T-helper 1 cell treated with Interleukin-12 subunit alpha and Interleukin-12 subunit beta and Interleukin-4 antibody, amounts not matched to agents 30 ng/mL and 1 ng/mL, for 36 hours (primary cell): ENCODE measurements around the gene TDRD9. TPM values are rescaled to one million over a fixed set of nuclear protein-coding genes. Genes with fewer than 3 reads are reported as not detected.

Experiments used
- intact Hi-C: fragments of 100-400 bp; cut with micrococcal nuclease; formaldehyde crosslinking; loops from one replicate; pipeline ENCODE4 v1.15.1; 2024
- total RNA-seq: library from RNA; stranded (reverse); gene quantifications from 2 replicates; pipeline ENCODE4 v1.2.3, GENCODE V29; 2022

Gene TDRD9
- total RNA-seq, 1 donor from 2014 or later = not detected

- intact Hi-C loops = no loop called here
Measured at GRCh38 chr14:103892247-103892646, 36.0 kb upstream of the TDRD9 start.

DNA sequence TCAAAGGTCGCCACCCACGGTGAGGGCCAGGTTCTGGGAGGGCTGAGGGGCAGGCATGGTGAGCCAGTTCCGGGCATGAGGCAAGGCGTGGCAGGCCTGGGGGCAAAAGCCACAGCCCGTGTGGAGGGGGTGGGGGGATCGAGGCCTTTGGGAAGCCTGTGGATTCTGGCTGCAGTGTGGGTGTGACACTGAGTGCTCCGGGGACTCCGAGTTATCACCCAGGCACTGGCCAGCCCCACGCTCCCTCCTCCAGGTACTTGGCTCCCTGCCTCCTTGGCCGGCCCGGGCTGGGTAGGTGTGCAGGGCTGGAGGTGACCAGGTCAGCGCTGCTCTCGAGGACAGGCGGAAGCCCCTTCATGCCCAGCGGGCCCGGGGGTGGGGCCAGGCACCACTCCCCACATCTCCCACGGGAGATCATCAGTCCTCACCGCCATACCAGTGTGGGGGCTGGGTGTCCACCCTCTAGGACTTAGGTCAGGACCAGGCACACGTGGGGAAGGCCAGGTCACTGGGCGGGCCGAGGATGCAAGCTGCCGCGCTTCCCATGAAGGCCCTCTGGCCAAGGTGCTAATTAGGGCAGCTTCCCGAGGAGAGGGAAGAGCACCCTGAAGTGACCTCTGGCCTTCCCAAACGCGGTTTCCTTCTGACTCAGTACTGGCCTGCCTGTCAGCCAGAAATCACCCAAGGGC is 34.1 kb upstream of the TDRD9 start:
- intact Hi-C loops = no loop called here

DNA sequence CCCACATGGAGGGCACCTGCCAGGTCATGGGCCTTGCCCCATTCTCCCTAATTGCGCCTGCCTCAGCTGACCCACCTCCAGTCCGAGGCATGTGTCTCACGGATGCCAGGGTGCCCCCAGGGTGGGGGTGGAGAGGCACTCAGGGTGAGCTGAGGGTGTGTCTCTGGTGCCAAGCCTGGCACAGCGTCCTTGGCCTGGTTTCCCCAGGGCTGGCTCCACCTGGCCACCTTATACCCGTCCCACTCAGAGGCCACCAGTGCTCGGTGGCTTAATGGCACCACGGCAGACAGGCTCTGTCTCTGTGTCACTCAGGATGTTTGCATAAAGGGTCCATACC is 33.6 kb upstream of the TDRD9 start:
- intact Hi-C loops = no loop called here

DNA sequence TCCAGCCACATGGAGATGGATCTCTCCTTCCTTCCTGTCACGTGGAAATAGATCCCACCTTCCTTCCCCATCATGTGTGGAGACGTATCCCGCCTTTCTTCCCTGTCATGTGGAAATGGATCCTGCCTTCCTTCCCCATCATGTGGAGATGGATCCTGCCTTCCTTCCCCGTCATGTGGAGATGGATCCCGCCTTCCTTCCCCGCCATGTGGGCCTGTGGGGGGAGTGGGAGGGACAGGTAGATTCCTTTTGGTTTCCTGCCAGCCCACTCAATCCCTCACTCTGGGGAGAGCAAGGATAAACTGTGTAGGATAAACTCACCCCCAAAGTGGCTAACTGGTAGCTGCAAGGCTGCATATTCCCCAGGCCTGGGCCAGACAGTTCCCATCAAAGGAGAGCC is 31.7 kb upstream of the TDRD9 start:
- intact Hi-C loops = no loop called here

DNA sequence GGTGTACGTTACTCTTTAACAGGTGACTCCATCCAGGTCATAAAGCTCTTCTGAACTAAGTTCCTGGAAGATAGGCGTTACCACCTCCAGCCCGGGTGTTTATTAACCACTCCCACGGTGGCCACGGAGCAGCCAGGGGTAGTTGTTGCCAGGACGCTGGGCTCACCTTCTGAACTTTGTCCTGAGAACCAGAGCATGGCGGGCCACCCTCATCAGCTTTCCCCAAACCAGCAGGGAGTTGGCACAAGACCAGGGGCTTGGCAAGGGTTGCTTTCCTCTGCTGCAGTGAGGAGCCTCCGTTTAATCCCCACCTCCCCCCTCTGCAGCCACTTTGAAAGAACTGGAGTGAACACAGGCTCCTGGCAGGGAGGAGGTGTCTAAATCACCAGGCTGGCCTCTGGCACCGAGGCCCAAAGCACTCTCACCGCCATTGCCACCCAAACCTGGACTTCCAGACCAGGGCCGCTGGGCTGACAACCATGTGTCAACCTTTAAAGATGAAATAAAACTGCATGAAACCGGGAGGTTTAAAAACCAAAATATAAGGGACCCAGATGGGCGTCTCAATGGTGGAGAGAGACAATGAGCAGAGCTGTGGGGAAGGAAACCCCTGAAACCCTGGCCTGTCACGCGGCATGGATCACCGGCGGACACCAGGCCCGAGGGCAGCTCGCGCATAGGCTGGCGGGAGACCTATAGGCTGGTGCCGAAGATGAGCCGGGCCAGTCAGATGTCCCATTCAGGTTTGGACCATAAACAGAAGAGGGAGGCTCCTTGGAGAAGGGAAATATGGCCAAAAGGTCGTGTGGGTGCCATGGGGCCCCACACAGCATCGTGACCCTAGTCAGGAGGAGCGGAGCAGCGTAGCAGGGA is 30.9 kb upstream of the TDRD9 start:
- intact Hi-C loops = no loop called here

GRCh38 chr14:103898204-103898603 is 30.1 kb upstream of the TDRD9 start:
- intact Hi-C loops = no loop called here

DNA sequence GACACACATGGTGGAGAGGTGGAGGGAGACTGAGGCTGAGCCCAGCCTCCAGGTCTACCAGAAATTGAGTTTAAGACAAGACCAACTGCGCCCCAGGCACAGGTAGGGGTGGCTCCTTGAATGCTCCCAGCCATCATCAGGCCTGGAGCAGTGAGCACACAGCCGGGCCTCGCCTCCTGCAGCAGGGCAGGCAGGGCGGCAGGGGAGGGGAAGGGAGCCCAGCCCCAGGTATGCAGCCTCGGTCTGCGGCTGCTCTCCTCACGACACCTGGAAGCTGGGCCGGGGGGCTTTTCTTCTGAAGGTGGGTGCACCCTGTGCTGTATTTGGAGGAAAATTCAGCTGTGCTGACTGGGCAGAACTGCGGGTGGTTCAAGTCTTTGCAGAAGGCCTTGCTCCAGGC is 29.5 kb upstream of the TDRD9 start:
- intact Hi-C loops = no loop called here

DNA sequence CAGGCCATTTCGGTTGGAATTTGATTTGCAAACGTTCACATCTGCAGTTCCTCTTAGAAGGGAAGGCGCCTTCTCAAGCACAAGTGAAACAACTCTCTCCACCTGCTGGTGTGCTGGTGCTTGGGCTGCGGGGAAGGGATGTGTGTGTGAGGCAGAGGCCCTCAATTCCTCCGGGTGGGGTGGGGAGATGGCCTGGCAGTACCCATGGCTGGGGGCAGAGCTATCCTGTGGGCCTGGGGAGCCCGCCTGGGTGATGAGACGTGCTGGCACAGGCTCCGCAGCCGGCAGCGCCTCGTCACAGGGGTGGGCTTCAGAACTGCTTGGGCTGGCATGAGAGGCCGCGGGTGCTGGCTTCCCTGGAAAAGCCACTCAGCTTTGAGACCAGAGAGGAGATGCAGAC is 28.9 kb upstream of the TDRD9 start:
- intact Hi-C loops = no loop called here

DNA sequence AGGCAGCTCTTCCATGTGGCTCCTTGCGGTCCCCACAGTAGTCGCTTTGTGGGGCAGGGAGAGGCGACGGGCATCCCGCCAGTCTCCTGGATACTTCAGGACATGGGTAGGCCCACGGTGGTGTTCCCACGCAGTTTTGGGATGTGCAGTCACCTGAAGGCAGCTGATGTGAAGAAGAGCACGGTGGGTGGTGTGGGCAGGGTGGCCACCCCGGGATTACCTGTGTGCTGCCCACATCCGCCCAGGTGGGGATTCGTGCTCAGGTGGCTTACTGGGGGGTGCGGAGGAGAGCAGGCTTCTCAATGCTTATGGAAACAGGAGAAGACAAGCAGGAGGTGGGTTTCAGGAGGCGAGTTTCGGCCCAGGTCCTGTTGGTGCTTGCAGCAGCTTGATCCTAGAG is 28.4 kb upstream of the TDRD9 start:
- intact Hi-C loops = no loop called here

DNA sequence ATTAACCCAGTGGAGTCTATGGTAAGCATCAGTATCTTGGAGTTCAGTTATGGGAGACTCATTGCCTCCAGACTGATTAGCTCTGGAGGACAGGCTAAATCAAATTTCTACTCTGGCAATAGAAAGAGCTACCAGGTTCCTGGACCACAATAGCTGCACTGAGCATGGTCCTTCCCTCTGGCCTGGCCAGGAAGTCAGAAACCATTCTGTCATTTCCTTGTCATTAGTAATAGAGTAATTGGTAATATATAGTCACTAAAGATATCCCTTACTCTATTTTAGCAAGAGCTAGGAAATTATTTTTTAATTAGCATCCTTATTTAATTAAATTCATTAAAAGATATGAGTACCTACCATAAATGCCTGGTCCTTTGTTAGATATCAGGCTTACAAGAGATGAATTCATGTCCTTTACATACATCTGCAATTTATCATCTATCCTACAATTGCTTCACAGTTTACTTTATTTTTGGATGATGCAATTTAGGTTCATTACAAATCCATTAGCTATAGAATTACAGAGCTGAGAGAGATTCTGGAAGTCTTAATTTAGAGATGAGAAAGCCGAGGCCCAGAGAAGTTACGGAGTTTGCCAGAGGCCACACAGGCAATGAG is 23.7 kb upstream of the TDRD9 start:
- intact Hi-C loops = no loop called here

DNA sequence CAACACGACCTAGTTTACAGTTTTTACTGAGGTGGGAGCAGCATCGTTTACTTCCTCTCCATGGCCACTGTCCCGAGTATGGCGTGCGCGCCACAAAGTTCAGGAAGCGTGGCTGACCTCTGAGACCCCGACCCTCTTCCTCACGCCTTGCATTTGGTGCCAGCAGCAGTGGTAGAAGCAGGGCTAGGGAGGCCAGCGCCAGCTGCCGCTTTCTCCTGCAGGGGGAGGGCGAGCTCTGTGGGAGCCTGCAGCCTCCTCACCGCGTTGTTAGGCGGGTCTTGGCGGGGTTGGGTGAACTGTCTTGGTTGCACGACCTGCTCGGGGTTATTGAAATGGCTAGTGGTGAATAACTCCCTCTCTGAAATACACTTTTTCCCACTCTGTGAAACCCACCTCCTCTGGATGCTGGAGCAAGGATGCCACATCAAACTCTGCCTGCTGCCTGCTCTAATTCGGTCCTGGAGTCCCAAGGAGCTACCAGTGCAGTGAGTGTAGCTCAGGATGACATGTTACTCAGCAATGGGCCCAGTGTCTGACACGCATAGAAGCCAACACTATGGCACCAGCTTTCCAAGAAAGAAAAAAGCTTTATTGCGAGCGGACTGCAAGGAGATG is 22.3 kb upstream of the TDRD9 start:
- intact Hi-C loops = no loop called here

- intact Hi-C loops = no loop called here
Measured at GRCh38 chr14:103908580-103908979, 19.7 kb upstream of the TDRD9 start.

DNA sequence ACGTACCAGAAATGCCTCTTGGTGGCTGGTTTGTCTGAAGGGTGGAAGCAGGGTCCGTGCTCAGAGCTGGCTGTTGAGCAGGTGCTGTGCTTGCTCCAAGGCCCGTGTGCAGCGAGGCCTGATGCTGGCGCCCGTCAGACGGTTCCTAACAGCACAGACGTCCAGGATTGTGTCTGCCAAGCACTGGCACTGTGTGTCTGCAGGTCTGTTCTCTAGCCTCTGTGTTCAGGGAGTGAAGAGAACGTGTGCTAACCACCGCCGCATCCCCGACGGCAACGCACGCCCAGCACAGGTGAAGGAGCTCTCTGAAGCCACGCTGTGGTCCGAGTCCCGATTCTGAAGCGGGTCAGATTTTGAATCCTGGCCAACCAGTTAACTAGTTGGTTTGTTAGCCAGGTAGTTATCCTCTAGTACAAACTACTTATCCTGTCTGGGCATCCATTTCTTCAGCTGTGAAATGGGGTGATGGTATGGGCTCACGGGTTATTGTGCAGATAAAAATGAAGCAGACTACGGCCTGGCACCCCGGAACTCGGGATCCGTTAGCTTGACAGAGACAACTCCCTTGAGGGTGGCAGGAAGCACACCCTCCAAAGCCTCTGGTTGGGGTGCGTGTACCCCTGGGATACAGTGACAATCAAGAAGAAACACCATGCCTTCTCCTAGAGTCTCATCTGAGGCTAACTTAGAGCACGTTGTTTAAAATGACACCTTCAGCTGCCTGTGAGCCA is 18.6 kb upstream of the TDRD9 start:
- intact Hi-C loops = loop anchor here (1.0 kb wide), 5 partner anchors 8 to 337 kb away; a partner anchor contains a TSS

DNA sequence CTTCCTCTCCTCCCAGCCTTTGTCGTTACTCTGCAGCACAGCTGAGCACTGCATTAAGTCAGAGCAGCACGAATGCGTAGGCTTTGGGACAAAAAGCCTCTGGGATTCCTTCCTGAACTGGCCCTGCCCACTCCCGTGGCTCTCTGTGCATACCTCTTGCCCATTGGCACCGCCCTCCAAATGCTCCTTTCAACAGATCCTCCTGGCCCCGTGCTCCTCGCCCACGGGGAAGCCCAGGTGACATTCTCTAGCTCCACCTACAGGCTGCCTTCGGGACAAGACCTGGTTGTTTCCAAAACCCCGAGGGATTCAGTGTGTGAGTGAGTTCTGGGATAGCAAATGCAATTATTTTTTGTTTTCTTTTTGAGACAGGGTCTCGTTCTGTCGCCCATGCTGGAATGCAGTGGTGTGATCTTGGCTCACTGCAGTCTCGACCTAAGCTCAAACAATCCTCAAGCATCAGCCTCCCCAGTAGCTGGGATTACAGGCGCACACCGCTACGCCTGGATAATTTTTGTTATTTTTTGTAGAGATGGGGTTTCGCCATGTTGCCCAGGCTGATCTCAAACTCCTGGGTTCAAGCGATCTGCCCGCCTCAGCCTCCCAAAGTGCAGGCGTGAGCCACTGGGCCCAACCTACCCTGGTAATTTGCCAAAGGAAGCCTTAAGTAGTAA is 17.9 kb upstream of the TDRD9 start:
- intact Hi-C loops = loop anchor here (1.0 kb wide), 5 partner anchors 9 to 338 kb away; a partner anchor contains a TSS

DNA sequence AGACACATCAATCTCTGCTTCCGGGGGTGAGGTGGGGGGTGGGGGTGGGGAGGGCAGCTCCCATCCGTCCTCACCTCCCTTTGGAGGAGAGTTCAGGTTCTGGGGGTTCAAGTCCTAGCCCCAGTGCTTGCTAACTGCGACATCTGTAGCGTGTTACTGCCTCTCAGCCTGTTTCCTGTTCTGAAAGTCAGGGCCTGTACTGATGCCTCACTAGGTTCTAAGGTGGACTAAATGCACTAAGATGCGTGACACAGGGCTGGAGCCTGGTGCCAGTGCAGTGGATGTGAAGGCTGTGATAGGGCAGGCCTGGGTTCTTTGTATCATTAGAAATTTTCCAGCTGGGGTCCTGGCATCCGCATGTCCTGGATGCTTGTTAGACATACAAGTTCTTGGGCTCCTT is 17.3 kb upstream of the TDRD9 start:
- intact Hi-C loops = loop anchor here (1.0 kb wide), 5 partner anchors 10 to 339 kb away; a partner anchor contains a TSS

- intact Hi-C loops = no loop called here
Measured at GRCh38 chr14:103915616-103916015, 12.6 kb upstream of the TDRD9 start.

DNA sequence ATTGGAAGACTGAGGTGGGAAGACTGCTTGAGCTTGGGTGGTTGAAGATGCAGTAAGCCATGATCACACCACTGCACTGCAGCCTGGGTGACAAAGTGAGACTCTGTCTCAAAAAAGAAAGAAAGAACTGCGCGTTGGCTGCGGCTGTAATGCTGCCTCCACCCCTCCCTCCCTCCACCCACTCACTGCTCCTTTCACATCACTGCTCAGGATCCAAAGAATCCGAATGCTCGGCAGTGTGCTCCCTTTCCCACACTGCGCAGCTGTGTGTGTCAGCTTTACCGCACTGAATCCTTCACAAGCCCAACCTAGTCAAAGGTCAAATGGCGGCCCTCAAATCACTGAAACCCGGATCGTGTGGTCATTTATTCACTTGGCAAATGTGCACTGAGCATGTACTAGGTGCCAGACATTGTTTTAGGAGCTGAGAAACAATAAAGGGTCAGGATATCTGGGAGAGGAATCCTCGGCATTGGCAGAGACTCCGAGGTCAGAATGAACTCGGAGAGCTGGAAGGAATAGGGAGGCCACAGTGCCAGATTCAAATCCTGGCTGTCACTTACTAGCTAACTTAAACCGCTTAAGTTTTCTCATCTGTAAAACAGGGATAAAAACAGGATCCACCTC is 11.5 kb upstream of the TDRD9 start:
- intact Hi-C loops = no loop called here

- intact Hi-C loops = loop anchor here (1.0 to 5.0 kb wide), 10 partner anchors 11 to 831 kb away; partner anchors contain the start of genes BAG5, COA8, PPP1R13B and TRMT61A
Measured at GRCh38 chr14:103920981-103921854, 7.0 kb upstream of the TDRD9 start.

DNA sequence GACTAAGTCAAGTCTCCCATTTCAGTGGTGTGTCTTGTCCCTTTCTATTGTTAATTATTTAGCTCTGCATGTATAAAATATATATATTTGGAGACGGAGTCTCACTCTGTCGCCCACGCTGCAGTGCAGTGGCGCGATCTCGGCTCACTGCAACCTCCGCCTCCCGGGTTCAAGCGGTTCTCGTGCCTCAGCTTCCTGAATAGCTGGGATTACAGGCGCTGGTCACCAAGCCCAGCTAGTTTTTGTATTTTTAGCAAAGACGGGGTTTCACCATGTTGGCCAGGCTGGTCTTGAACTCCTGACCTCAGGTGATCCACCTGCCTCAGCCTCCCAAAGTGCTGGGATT is 6.4 kb upstream of the TDRD9 start:
- intact Hi-C loops = loop anchor here (1.0 to 5.0 kb wide), 10 partner anchors 12 to 830 kb away; partner anchors contain the start of genes BAG5, COA8, PPP1R13B and TRMT61A
